ENCODE results near the gene IQSEC1.
"Not testable (repeated sequence)": the region's sequence is repeated elsewhere in the genome, so short reads cannot be mapped to it uniquely, and the experiment has no call there.

Gene IQSEC1

DNA sequence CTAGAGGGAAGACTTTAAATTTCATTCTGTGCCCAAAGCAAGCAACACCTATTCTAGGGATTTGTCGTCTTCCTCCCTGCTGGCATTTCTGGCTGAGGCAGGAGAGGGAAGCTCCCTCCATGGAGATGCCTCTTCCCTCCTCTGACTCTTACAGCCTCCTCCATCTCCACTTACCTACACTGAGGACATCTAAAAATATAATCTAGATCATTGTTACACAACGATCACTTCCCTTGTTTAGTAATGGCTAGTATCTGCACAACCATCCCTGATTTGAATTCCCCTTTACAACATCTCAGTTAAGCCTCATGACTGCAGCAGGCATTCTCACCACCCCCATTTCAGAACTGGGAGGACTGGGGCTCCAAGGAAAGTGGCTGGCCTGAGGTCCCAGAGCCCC is 219.4 kb downstream of the IQSEC1 start:
- not testable (repeated sequence) for FAIRE-seq

- no peak for FAIRE-seq
Observed at GRCh38 chr3:12852201-12852600, 221.0 kb downstream of the IQSEC1 start.

Data from colon (tissue), 2 donors.